ENCODE measurements around the gene RAPGEF1. TPM values are rescaled to one million over a fixed set of nuclear protein-coding genes. Genes with fewer than 3 reads are reported as not detected.

The RAPGEF1 gene
- total RNA-seq, 4 donors from 2014 or later: 37.5 to 89.0 (median 62.8) TPM

- ATAC-seq (ENCODE audit: low FRiP score) (no peak), DNase-seq (ENCODE audit: low spot score) (no peak)
- TF ChIP-seq CTCF (IDR thresholded peaks at IDR 0.05): no peak
These were observed 78.1 kb downstream of the RAPGEF1 start for GRCh38 chr9:131661568-131662288.

GRCh38 chr9:131660466-131661405 is 79.1 kb downstream of the RAPGEF1 start:
- no peak for DNase-seq (ENCODE audit: low spot score)
- no peak for ATAC-seq (ENCODE audit: low FRiP score)
- no peak for TF ChIP-seq CTCF (IDR thresholded peaks at IDR 0.05)

- no peak for DNase-seq (ENCODE audit: low spot score)
- peak; percentile 79 for ATAC-seq (ENCODE audit: low FRiP score)
- TF ChIP-seq CTCF (IDR thresholded peaks at IDR 0.05): no peak
These were observed 81.3 kb downstream of the RAPGEF1 start for GRCh38 chr9:131658377-131659129.

- no peak for DNase-seq (ENCODE audit: low spot score)
- TF ChIP-seq CTCF (IDR thresholded peaks at IDR 0.05): no peak
- peak; percentile 25 for ATAC-seq (ENCODE audit: low FRiP score)
These were observed 81.9 kb downstream of the RAPGEF1 start for GRCh38 chr9:131657940-131658339.

GRCh38 chr9:131657456-131657855 is 82.4 kb downstream of the RAPGEF1 start:
- DNase-seq (ENCODE audit: low spot score): no peak
- ATAC-seq (ENCODE audit: low FRiP score): no peak
- no peak for TF ChIP-seq CTCF (IDR thresholded peaks at IDR 0.05)

GRCh38 chr9:131657037-131657377 is 82.9 kb downstream of the RAPGEF1 start:
- no peak for TF ChIP-seq CTCF (IDR thresholded peaks at IDR 0.05)
- DNase-seq (ENCODE audit: low spot score): no peak
- ATAC-seq (ENCODE audit: low FRiP score): no peak
